DOHH2 (cell line): ENCODE measurements around the gene TSC1.
A peak's percentile ranks its signal among the peaks of the same experiment; 100 is the strongest.

Source experiments
- H3F3A ChIP-seq: fragments of 200-600 bp; sonication (generic), shearing (Covaris generic); 2 replicates; pipeline ENCODE4 v1.6.0; 2016; ENCODE audit warnings: antibody characterized with exemption, mild to moderate bottlenecking; ENCODE audit not compliant: control insufficient read depth, insufficient read depth
- H3K27ac ChIP-seq: fragments of 200-600 bp; sonication (generic); 2 replicates; pipeline ENCODE4 v1.5.1; 2014; ENCODE audit warnings: low read depth, mild to moderate bottlenecking, low read length, moderate library complexity
- H3K27me3 ChIP-seq: fragments of 200-600 bp; sonication (generic); 2 replicates; pipeline ENCODE4 v1.6.1; 2014; ENCODE audit warnings: mild to moderate bottlenecking, low read length, mixed read lengths; ENCODE audit not compliant: control insufficient read depth
- H3K36me3 ChIP-seq: fragments of 200-600 bp; sonication (generic); 2 replicates; pipeline ENCODE4 v1.6.1; 2014; ENCODE audit warnings: mild to moderate bottlenecking, low read length, moderate library complexity, mixed read lengths; ENCODE audit not compliant: control insufficient read depth
- H3K4me1 ChIP-seq: fragments of 200-600 bp; sonication (generic); 2 replicates; pipeline ENCODE4 v1.6.1; 2014; ENCODE audit warnings: mild to moderate bottlenecking, low read length, mixed read lengths; ENCODE audit not compliant: control insufficient read depth
- H3K4me2 ChIP-seq: fragments of 200-600 bp; sonication (generic); 2 replicates; pipeline ENCODE4 v1.6.0; 2014; ENCODE audit warnings: mild to moderate bottlenecking, low read length, moderate library complexity
- H3K4me3 ChIP-seq: fragments of 200-600 bp; sonication (generic); 2 replicates; pipeline ENCODE4 v1.5.1; 2014; ENCODE audit warnings: mild to moderate bottlenecking, low read length, mixed read lengths
- H3K79me2 ChIP-seq: fragments of 200-600 bp; sonication (generic); 2 replicates; pipeline ENCODE4 v1.6.1; 2014; ENCODE audit warnings: mild to moderate bottlenecking, low read length, mixed read lengths; ENCODE audit not compliant: control insufficient read depth
- H3K9me2 ChIP-seq: fragments of 200-600 bp; sonication (generic); replicated peaks from 2 replicates; pipeline ENCODE4 v1.6.1; 2014; ENCODE audit warnings: mild to moderate bottlenecking, low read length, mixed read lengths; ENCODE audit not compliant: control insufficient read depth
- H3K9me3 ChIP-seq: fragments of 200-600 bp; sonication (generic); 2 replicates; pipeline ENCODE4 v1.6.1; 2014; ENCODE audit warnings: antibody characterized with exemption, low read length, mixed read lengths; ENCODE audit not compliant: control insufficient read depth, insufficient read depth
- H4K20me1 ChIP-seq: fragments of 200-600 bp; sonication (generic); 2 replicates; pipeline ENCODE4 v1.6.0; 2014; ENCODE audit warnings: low read depth, mild to moderate bottlenecking, antibody characterized with exemption, low read length, moderate library complexity; ENCODE audit not compliant: control insufficient read depth, insufficient read depth
- EZH2phosphoT487 ChIP-seq: fragments of 200-600 bp; sonication (generic); IDR thresholded peaks from 2 replicates; pipeline ENCODE4 v1.6.1; 2017; ENCODE audit warnings: borderline replicate concordance, mild to moderate bottlenecking, antibody characterized with exemption, low read length, moderate library complexity, mixed read lengths
- TF ChIP-seq, protein P1 (sequence below): fragments of 200-600 bp; sonication (generic); IDR thresholded peaks from one replicate; pipeline ENCODE4 v1.5.1; 2014; ENCODE audit warnings: antibody characterized with exemption, mild to moderate bottlenecking, low read depth, low read length; ENCODE audit not compliant: poor library complexity, severe bottlenecking

The TSC1 gene

DNA sequence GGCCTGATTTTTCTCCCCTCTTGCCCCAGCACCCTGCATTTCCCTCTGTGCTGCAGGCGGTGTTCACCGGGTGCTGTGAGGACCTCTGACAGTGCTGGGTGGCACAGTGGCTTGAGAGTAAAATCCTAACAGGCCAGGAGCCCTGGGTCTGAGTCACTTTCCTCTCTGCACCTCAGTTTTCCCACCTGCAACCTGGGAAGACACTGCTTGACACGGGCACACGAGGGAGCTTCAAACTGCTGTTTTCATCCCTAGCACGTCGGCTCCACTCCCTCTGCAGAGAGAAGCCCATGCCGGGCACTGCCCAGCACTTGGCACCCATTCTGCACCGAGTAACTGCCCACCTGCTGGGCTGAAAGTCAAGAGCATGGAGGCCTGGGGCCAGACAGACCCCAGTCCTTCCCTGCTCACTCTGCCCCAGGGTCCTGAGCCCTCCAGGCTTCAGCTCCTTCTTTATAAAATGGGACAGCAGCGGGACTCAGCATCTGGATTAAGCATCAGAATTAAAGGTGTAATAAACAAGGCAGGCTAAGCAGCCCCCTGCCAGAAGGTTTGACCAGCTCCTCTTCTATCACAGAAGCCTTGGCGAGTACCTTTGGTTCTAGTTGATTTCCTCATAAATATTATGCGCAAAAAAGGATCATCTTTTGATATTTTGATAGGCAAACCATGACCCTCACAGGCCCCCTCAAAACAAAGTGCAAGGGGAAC, 39.2 kb upstream of the TSC1 start:
- no peak for TF ChIP-seq EZH2phosphoT487
- TF ChIP-seq, protein P1, sequence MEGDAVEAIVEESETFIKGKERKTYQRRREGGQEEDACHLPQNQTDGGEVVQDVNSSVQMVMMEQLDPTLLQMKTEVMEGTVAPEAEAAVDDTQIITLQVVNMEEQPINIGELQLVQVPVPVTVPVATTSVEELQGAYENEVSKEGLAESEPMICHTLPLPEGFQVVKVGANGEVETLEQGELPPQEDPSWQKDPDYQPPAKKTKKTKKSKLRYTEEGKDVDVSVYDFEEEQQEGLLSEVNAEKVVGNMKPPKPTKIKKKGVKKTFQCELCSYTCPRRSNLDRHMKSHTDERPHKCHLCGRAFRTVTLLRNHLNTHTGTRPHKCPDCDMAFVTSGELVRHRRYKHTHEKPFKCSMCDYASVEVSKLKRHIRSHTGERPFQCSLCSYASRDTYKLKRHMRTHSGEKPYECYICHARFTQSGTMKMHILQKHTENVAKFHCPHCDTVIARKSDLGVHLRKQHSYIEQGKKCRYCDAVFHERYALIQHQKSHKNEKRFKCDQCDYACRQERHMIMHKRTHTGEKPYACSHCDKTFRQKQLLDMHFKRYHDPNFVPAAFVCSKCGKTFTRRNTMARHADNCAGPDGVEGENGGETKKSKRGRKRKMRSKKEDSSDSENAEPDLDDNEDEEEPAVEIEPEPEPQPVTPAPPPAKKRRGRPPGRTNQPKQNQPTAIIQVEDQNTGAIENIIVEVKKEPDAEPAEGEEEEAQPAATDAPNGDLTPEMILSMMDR, result no peak
- Histone ChIP-seq H3K36me3 (no peaks in the 10 kb centered on the region), H3K9me3 (no peaks in the 10 kb centered on the region), H4K20me1 (no peaks in the 10 kb centered on the region), H3K4me1 (peaks cover 27% of the 10 kb centered on the region), H3K27me3 (peaks cover 7% of the 10 kb centered on the region; the same call in 1 of the 2 replicates), H3K9me2 (no peaks in the 10 kb centered on the region), H3K4me3 (no peak overlapping the region), H3K27ac (no peak overlapping the region), H3F3A (0 out of 2 replicates have a peak, but pooled peaks cover 4% of the 10 kb centered on the region), H3K79me2 (no peaks in the 10 kb centered on the region), H3K4me2 (no peak overlapping the region)

DNA sequence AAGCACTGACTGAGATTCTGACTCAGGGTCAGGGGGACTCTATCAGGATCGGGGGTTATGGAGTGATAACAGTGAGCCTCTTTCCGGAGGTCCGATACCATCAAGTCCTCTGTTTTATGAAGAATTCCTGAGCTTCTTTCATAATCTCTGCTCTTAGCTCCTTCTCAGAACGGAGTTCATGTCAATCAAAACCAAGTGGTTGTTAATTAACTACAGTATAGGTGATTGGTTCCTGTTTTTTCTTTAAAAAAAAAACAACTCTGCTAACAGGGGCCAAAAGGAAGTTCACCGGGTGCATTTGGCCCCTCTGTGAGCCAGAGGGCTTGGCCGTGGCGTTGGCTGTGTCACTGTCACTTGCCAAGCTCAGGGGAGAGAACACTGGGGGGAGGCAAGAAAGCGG, 38.0 kb upstream of the TSC1 start:
- H3K27me3 ChIP-seq, result peaks cover 7% of the 10 kb centered on the region; the same call in 1 of the 2 replicates
- no peaks in the 10 kb centered on the region for H4K20me1 ChIP-seq
- peaks cover 39% of the 10 kb centered on the region for H3K4me1 ChIP-seq
- H3K36me3 ChIP-seq, result no peaks in the 10 kb centered on the region
- no peaks in the 10 kb centered on the region for H3K9me3 ChIP-seq
- H3K4me3 ChIP-seq, result no peak overlapping the region
- H3K4me2 ChIP-seq, result peak overlapping the region; percentile 45
- H3K79me2 ChIP-seq, result no peaks in the 10 kb centered on the region
- TF ChIP-seq, protein P1, result no peak
- TF ChIP-seq EZH2phosphoT487, result no peak
- H3F3A ChIP-seq, result peaks cover 7% of the 10 kb centered on the region
- H3K9me2 ChIP-seq, result no peaks in the 10 kb centered on the region
- no peak overlapping the region for H3K27ac ChIP-seq

DNA sequence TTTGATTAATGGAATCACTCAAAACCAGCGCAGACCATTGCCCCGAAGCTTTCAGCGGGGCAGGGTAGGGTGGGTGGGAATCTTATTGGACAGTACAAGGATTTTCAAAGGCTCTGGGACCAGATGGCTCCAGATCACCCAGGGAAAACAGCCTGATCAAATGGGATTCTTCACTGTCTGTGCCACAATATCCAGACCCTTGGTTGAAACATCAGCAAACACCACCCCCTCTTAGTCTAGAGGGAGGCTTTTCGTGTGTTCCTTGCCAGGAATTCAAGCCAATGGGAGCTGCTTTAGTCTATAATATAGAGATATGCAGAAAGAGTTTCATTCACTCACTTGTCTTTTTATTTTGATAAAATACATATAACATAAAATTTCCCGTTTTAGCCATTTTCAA, 35.7 kb upstream of the TSC1 start:
- H3K4me3 ChIP-seq, result peak overlapping the region; percentile 62

More for the DNA sequence above, 35.7 kb upstream of the TSC1 start:
- Histone ChIP-seq H4K20me1 (no peaks in the 10 kb centered on the region), H3K9me3 (no peaks in the 10 kb centered on the region), H3F3A (peaks cover 7% of the 10 kb centered on the region), H3K27ac (no peak overlapping the region), H3K79me2 (no peaks in the 10 kb centered on the region), H3K36me3 (no peaks in the 10 kb centered on the region), H3K27me3 (peaks cover 7% of the 10 kb centered on the region; the same call in 1 of the 2 replicates), H3K9me2 (no peaks in the 10 kb centered on the region), H3K4me2 (peak overlapping the region; percentile 64), H3K4me1 (peaks cover 51% of the 10 kb centered on the region)
- TF ChIP-seq, protein P1, result no peak
- no peak for TF ChIP-seq EZH2phosphoT487
